GM19043 (cell line): Measurements from ENCODE around the gene MPL.
A peak's percentile ranks its signal among the peaks of the same experiment; 100 is the strongest.
"Not testable (repeated sequence)": the region's sequence is repeated elsewhere in the genome, so short reads cannot be mapped to it uniquely, and the experiment has no call there.

ENCODE experiments used
- ATAC-seq: cut with Tn5 transposase; IDR thresholded peaks from one replicate; pipeline ENCODE4 v1.9.1; 2021; ENCODE audit warnings: low read depth; ENCODE audit not compliant: unreplicated experiment

MPL gene

GRCh38 chr1:43369779-43370178 lies 32.2 kb downstream of the MPL start:
- ATAC-seq: not testable (repeated sequence)

GRCh38 chr1:43370564-43370963 lies 32.9 kb downstream of the MPL start:
- no peak for ATAC-seq

GRCh38 chr1:43372172-43372571 lies 34.6 kb downstream of the MPL start:
- no peak for ATAC-seq

DNA sequence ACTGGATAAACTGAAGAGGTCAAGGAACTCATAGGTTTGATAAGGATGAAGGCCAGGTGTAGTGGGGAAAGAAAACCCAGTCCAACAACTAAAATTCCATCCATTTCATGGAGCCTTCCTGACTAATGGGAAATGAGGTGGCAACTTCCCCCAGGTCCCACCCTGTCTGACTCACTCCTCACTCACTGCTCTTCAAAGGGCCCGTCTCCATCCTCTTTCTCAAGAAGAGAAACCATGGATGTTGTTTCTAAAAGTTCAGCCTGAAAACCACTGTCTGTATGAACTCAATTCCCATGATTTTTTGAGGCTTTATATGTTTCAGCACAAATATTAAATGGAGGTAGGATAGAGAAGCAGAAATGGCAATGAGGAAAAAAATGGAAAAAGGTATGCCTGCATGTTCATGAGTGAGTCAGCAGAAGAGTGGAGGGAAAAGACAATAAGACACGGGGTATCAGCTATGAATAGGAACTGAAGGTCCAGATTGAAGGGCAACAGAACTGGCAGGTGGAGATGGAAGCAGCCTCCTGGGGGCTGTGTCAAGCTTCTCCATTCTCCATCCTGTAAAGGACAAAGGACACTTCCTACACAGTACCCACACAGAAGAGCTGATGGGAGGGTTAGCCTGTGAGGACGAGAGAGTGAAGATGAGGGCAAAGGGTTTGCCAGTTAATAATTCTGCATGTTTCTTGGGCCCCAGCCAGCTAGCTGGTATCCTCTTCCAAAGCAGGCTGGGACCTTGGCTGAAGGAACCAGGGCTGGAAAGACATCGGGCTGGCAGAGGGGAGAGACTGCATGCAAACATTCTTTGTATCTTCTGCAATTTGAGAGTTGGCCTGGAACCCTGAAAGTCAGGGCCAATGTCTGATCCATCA lies 35.7 kb downstream of the MPL start:
- no peak for ATAC-seq

DNA sequence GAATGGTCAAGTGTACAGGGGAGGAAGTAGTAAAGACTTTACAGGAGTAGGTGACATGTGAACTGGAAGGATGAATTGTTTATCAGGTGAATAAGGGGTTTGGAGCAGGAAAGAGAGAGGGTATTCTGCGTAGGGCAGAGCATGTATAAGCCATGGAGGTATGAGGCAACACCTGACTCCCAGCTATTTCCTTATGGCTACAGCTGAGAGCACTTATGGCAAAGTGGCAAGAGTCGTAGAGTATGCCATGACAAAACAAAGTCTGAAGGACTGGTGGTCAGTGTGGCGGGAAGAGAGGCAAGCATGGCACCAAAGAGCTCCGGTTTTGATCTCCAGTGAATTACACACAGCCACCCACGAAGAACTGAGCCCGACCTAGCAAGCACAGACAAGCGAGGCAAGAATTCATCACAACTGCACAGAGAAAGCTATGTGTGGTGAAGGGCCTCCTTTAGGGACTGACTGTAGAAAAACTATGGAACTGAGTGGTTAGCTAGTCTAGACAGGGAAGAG lies 39.2 kb downstream of the MPL start:
- no peak for ATAC-seq

DNA sequence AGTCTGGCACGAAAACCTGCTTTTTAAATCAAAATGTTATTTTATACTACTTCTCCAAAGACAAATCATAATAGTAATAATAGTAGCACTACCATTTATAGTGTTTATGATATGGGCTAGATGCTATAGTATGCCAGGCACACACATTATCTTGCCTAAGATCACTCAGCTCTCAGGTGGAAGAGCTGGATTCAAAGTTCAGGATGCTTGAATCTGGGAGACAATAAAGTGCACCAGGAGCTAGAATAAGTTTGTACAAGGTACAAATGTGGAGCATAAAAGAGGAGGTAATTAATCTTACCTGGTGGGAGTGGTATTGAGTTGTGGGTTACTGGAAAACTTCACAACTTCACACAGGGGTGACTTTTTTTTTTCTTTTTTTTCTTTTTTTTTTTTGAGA lies 40.2 kb downstream of the MPL start:
- no peak for ATAC-seq

- no peak for ATAC-seq
Observed at GRCh38 chr1:43379476-43379875, 41.9 kb downstream of the MPL start.

DNA sequence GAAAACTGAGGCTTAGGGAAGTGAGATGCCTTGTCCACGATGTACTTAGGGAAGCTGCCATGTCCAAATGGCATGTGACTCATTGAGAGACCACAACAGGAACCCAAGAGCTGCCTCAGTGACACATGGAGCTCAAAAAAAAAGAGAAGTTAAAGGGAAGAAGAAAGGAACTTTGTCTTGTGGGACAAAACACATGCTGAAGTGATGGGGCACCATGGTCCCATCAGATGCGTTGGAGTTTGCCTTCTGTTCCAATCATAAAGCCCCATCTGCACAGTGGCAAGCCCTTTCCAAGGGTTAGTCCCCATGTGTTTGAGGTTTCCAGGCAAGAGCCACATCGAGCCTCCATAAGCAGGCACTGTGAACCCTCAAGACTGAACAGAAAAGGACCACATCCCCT lies 44.0 kb downstream of the MPL start:
- ATAC-seq: no peak

DNA sequence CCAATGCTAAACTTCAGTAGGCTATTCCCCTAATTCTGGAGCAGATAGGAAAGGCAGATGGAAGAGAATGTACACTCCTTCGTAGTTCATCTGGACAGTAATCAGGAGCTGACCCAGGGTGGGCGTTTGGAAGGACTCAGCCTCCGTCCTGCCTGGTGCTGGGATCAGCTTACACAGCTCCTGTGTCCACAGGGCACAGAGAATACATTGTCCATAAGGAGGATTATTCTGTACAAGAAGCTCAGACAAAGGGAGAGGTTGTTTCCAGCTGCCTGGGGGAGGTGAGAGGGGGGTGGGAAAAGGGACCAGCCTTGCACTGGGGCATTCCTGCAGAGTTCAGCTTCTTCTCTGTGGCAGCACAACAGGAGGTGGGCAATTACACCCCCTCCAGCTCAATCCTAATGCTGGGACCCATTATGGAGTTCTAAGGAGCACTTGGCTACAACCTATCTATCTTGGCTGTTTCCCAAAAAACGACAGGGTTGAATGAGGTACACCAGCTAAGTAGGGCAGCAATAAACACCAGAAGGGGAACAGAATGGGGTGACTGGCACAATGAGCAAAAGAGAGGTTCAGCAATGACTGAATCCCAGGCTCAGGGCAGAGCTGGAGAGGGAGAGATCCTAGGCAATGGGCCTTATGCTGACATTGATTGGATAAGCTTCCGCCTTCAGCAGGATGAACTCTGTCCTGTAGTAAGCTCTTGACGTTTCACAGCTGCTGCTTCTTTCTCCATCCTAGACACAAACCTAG lies 44.6 kb downstream of the MPL start:
- no peak for ATAC-seq

DNA sequence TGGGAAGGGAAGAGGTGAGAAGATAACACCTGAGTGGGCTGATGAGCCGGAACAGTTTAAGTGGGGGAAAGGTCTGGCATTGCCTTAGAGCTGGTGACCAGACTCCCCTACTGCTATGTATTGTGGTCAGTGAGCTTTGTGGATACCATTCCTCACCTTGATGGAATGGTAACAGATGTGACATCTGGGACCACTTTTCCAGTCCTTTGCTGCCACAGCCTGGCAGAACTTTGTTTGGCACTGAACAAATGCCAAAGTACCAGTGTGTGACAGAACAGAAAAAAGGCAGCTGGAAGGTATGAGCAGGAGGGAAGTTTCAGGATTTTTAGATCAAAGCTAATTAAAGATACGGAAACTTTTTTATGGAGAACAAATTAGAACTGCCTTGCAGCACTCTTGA lies 45.8 kb downstream of the MPL start:
- ATAC-seq: no peak

DNA sequence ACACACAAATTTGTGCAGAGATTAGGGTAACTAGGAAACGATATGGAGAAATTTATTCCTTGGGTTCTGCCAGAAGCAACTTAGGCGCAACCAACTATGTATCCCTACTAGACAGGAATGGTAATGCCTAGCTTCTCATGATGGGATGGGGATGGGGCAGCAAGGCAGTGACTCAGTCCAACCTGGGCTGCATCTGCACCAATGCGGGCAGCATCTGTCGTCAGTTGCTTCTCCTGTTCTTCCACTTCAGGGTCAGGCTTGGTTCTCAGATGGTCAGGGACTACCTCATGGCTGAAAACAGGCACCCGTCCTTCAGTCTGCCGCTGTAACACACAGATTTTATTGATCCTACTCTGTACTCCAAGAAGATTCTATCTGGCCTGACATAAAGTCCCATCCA lies 49.1 kb downstream of the MPL start:
- no peak for ATAC-seq

- ATAC-seq: no peak
Observed at GRCh38 chr1:43387976-43388599, 50.5 kb downstream of the MPL start.

DNA sequence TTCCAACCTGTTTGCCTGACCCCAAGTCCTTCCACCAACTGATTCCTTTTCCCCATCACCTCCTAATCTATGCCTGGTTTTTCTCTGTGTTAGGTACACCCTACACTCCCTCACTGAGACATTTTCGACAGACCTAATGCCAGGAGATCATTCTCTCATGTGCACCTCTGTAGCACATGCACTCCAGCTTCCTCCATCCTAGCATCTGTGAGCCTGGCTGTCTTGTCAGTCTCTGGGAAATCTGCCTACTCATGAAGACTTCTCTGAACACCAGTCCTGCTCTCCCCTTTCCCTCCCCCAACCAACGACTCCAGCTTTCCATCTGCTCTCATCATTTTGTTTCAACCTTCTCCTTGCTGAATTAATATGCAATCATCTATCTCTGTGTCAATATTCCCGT lies 51.0 kb downstream of the MPL start:
- ATAC-seq: no peak

GRCh38 chr1:43389326-43390313 lies 52.0 kb downstream of the MPL start, which contains the start of the genes MED8 and SZT2:
Gene MED8 (minus strand): TSS chr1:43389800. CDS start chr1:43389764, 36 bp downstream.
Gene SZT2 (plus strand): TSS chr1:43389899. CDS start chr1:43389969, 70 bp downstream.
- peak; percentile 94 for ATAC-seq

DNA sequence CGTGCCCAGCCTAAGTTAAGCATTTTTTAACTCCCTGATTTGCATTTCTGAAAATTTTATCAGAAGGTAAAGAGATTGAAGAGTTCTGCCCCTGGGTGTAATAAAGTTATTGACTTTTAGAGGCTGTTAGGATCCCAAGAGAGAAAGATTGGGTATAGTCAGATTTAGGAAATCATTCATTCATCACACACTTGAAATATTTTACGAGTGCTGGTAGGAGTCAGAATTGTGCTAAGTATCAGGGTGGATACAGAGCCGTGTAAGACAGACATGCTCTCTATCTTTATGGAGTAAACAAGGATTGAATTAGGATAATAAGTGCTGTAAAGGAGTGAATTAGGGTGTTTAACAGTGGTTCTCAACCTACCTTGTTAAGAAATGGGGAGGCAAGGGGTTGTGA lies 55.1 kb downstream of the MPL start:
- no peak for ATAC-seq

DNA sequence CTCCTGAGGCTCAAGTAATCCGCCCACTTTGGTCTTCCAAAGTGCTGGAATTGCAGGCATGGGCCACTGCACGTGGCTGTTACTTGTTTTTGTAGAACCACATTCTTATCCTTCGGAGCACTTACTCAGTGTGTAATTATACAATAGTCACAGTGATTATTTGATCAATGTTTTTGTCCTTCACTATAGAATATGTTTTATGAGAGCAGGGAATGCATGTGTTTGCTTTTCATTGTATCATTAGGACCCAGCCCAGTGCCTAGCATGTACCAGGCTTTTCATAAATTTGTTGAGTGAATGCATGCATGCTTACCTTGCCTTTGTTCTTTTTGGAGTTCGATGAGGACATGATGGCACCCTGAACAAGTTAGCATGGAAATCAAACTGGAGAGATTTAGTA lies 57.9 kb downstream of the MPL start:
- no peak for ATAC-seq

DNA sequence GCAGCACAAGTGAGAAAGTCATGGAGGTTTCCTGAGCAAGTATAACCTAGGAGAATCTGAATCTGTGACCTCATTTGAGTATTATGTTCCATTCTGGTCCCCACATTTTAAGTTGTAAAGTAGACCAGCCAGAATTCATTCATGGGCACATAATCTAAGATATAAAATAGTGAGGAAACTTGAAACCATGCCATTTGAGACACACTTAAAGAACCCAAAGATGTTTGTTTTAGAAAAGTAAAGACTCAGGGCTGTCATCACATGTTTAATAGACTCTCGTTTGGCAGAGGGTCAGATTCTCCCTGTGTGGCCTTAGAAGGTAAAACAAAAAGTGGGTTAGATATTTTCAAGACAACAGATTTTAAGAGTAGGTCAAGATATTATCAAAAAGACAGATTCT lies 58.4 kb downstream of the MPL start:
- ATAC-seq: no peak

GRCh38 chr1:43398227-43398626 lies 60.6 kb downstream of the MPL start:
- no peak for ATAC-seq

- not testable (repeated sequence) for ATAC-seq
Observed at GRCh38 chr1:43400441-43400840, 62.8 kb downstream of the MPL start.
